GM21786 (cell line): ENCODE results near the gene FAM174C.

Experiments used
- ATAC-seq: cut with Tn5 transposase; IDR thresholded peaks from one replicate; pipeline ENCODE4 v1.9.1; 2021; ENCODE audit not compliant: unreplicated experiment

Gene FAM174C

GRCh38 chr19:1249990-1250436 lies 25.3 kb upstream of the FAM174C start:
- ATAC-seq: no peak

- ATAC-seq: no peak
These were observed 24.7 kb upstream of the FAM174C start for GRCh38 chr19:1250437-1251260.

DNA sequence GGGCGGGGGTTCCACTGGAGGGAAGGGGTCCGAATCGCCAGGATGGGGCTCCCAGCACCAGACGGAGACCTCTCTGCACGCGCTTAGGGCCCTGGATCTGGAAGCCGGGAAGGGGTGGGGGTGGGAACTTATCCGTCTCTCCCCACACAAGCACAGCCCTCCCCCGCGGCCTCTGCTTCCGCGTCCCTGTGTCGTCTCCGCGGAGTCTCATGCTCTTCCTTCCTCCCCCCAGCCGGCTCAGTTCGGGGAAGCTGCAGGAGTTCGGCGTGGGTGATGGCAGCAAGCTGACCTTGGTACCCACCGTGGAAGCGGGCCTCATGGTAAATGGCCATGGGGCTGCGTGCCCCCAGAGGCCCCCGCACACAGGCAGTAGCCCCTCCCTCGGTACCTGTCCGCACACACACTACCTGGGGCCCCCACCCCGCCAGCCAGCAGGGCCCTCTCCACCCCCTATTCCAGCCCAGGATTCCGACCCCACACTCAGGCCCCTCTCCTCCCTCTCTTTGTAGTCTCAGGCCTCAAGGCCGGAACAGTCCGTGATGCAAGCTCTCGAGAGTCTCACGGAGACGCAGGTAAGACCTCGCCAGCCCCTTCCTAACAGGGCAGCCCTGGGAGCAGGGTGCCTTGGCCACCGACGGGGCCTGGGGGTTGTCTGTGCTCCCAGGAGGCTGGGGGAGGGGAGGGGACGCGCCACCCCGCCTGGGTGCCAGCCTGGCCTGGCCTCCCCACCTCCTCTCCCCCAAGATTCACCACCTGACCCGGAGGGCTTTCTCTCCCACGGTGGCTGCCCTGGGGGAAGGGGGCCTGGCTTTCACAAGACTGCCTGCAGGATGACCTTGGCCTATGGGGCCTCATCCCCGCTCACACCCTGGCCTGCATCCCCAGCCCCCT lies 23.8 kb upstream of the FAM174C start:
- ATAC-seq: no peak

GRCh38 chr19:1252221-1252820 lies 23.0 kb upstream of the FAM174C start:
- no peak for ATAC-seq

- ATAC-seq: no peak
These were observed 22.4 kb upstream of the FAM174C start for GRCh38 chr19:1252821-1253513.

DNA sequence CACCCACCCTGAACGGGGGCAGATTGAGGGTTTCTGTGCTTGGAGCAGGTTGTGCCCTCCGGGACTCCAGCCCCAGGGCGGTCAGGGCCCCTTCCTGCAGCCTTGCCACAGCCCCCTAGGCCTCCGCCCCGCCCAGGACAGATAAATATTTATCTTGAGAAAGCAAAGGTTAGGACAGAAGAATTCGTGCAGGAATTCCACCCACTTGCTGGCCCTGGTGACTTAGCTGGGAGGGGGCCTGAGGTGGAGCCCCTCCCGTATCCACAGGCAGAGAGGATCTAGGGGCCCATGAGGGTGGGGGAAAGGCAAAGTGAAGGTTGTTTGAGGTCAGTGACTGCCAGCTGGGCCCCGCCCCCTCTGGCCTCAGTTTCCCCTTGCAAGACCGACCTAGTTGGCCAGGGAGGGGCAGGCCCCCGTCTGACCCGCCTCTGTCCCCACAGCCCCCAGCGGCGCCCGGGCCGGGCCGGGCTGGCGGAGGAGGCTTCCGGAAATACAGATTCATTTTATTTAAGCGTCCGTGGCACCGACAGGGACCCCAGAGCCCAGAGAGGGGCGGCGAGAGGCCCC lies 21.7 kb upstream of the FAM174C start:
- no peak for ATAC-seq

GRCh38 chr19:1254081-1254527 lies 21.2 kb upstream of the FAM174C start:
- no peak for ATAC-seq

DNA sequence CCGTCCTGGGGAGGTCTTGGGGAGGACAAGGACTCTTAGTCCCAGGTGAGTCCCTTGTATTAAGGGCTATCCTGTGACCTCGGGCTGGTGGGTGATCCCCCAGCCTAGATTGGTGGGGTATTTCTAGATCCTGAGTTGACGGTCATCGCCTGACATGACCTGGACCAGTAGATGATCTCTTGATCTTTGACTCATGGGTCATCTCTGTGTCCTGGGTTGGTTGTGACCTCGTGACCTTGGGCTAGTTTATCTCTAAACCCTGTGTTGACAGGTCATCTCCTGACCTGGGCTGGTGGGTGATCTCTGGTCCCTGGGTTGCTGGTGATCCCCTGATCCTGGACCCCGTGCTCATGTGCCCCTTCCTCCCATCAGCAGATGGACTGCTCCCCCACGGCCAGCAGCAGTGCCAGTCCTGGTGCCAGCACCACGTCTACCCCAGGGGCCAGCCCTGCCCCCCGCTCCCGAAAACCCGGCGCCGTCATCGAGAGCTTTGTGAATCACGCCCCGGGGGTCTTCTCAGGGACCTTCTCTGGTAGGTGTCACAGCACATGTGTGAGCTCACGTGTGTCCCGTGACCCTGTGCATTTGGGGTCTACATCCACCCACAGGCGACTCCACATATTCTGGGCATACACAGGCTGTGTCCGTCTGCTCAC lies 20.7 kb upstream of the FAM174C start:
- no peak for ATAC-seq

DNA sequence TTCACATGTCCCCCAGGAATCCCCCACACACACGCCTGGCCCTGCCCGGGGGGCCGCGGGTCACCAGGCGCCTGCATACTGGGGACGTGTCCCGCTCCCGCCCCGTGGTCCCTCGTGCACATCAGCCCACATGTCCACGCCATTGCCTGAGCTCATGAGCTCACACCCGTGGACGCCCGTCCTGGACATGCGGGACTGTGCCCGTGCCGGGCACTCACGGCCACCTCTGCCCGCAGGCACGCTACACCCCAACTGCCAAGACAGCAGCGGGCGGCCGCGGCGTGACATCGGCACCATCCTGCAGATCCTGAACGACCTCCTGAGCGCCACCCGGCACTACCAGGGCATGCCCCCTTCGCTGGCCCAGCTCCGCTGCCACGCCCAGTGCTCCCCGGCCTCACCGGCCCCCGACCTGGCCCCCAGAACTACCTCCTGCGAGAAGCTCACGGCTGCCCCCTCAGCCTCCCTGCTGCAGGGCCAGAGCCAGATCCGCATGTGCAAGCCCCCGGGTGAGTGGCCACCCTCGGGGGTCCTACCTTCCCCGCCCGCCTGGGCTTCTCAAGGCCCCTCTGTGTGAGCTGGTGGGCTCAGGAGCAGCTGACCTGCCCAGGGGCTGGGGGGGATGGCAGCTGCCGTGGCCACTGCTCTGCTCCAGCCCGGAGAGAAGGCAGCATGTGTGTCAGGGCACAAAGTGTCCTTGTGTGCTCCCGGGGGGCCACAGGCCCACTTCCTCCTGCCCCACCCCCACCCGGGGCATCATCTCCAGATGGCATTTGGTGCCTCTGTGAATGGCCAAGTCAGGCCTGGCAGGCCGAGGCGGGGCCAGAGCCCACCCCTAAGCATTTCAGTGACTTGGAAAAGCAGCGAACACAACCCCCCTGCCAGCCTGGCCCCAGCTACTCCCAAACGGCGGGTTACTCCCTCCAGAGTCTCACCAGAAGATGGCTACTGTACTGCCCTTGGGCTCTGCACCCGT lies 19.9 kb upstream of the FAM174C start:
- no peak for ATAC-seq

DNA sequence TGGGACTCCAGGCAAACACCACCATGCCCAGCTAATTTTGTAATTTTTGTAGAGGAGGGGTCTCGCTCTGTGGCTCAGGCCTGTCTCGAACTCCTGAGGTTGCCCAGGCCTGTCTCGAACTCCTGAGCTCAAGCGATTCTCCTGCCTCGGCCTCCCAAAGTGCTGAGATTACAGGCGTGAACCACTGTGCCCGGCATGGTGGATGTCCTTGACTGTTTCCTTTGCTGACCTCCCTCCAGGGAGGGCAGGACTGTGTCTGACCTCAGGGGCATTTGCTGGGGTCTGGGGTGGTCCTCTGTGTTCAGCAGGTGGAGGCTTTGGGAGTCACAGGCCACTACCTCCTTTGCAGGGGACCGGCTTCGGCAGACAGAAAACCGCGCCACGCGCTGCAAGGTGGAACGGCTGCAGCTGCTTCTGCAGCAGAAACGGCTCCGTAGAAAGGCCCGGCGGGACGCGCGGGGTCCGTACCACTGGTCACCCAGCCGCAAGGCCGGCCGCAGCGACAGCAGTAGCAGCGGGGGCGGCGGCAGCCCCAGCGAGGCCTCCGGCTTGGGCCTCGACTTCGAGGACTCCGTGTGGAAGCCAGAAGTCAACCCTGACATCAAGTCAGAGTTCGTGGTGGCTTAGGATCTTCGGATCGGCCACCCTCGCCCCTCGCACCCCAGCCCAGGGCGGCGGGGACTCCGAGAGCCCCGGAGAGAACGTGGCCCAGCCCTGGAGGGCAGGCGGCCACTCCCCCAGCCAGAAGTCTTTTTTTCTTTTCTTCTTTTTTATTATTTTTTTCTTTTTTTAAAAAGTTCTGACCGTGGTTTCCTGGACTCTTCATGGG lies 18.5 kb upstream of the FAM174C start:
- no peak for ATAC-seq

DNA sequence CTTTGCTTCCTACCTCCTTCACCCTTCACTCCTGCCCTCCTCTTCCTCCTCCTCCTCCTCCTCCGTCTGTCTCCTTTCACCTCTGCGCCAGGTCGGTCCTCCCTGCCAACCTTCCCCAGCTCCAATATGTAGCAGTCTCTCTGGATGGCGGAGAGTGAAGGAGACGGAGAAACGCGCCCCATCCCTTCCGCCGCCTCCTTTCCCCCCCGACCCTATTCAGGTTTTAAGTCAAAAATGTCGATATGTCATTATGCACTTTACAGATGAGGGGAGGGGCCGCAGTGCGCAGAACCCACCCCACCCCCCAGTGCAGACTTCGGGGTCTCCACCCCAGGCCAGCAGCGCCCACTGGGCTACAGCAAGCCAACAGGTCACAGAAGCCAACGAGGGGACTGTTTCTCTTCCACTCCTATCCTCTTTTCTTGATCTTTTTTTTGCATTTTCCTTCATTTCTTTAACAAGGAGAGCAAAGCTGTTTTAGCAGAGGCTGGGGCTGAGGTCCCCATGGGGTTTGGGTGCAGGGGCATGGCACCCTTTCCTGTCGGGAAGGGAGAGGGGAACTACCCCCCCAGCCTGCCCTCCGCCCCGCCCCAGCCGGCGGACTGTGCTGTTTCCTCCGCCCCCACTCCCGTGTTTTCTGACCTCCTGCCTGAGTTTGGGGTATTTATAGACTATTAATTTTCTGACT lies 17.7 kb upstream of the FAM174C start:
- no peak for ATAC-seq

DNA sequence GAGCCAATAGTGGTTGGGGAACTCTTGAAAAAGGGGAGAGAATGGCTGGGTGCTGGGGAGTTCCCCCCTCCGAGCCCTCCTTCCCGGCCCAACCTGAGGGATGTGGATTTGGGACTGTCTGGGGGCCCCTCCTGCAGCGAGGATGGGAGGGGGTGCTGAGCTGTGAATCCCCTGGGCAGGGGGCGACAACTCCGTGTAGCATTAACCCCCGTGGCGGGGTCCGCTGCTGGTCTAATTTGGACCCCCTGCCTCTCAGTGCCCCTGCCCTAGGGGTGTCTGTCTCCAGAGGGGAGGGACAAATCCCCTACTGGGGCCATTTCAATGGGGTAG lies 17.2 kb upstream of the FAM174C start:
- no peak for ATAC-seq

- ATAC-seq: no peak
These were observed 16.6 kb upstream of the FAM174C start for GRCh38 chr19:1258707-1259205.

- ATAC-seq: peak; percentile 24
These were observed 16.0 kb upstream of the FAM174C start for GRCh38 chr19:1259206-1259875.

GRCh38 chr19:1259876-1260748 lies 15.2 kb upstream of the FAM174C start:
- ATAC-seq: peak; percentile 10
